ENCODE results near the gene TRDN. TPM values are rescaled to one million over a fixed set of nuclear protein-coding genes. Genes with fewer than 3 reads are reported as not detected.

The TRDN gene
- total RNA-seq, 1 donor: not detected

- Histone ChIP-seq H3K4me3 (ENCODE audit: insufficient read depth, low read length) (no peak overlapping the region), H4K20me1 (ENCODE audit: insufficient read depth, low read length) (no peaks in the 10 kb centered on the region), H3K4me1 (ENCODE audit: insufficient read depth, low read length) (no peaks in the 10 kb centered on the region), H3K79me2 (ENCODE audit: insufficient read depth, low read length) (no peaks in the 10 kb centered on the region), H2AFZ (ENCODE audit: low read length) (no peak overlapping the region), H3K36me3 (ENCODE audit: insufficient read depth, low read length) (no peaks in the 10 kb centered on the region), H3K4me2 (ENCODE audit: insufficient read depth, low read length) (no peak overlapping the region), H3K27me3 (ENCODE audit: insufficient read depth, low read length) (no peaks in the 10 kb centered on the region), H3K9me3 (ENCODE audit: low read depth, low read length) (no peaks in the 10 kb centered on the region), H3K27ac (ENCODE audit: low read depth, low read length) (no peak overlapping the region)
- no peak for DNase-seq (ENCODE audit: insufficient read length, low spot score, missing footprints)
- TF ChIP-seq CTCF (IDR thresholded peaks at IDR 0.05; ENCODE audit: extremely low read depth, low read depth, low read length): no peak
Observed at GRCh38 chr6:123668965-123669591, 32.3 kb upstream of the TRDN start.

- H2AFZ ChIP-seq (ENCODE audit: low read length): no peak overlapping the region
- TF ChIP-seq CTCF (IDR thresholded peaks at IDR 0.05; ENCODE audit: extremely low read depth, low read depth, low read length): no peak
- no peak overlapping the region for H3K4me3 ChIP-seq (ENCODE audit: insufficient read depth, low read length)
Observed at GRCh38 chr6:123668063-123668462, 31.3 kb upstream of the TRDN start.

GRCh38 chr6:123663436-123663835 is 26.7 kb upstream of the TRDN start:
- Histone ChIP-seq H4K20me1 (ENCODE audit: insufficient read depth, low read length) (no peaks in the 10 kb centered on the region), H2AFZ (ENCODE audit: low read length) (no peak overlapping the region), H3K79me2 (ENCODE audit: insufficient read depth, low read length) (no peaks in the 10 kb centered on the region), H3K4me3 (ENCODE audit: insufficient read depth, low read length) (no peak overlapping the region), H3K9me3 (ENCODE audit: low read depth, low read length) (no peaks in the 10 kb centered on the region), H3K4me2 (ENCODE audit: insufficient read depth, low read length) (no peak overlapping the region), H3K36me3 (ENCODE audit: insufficient read depth, low read length) (no peaks in the 10 kb centered on the region), H3K27me3 (ENCODE audit: insufficient read depth, low read length) (no peaks in the 10 kb centered on the region), H3K27ac (ENCODE audit: low read depth, low read length) (no peak overlapping the region), H3K4me1 (ENCODE audit: insufficient read depth, low read length) (no peaks in the 10 kb centered on the region)
- DNase-seq (ENCODE audit: insufficient read length, low spot score, missing footprints): no peak
- TF ChIP-seq CTCF (IDR thresholded peaks at IDR 0.05; ENCODE audit: extremely low read depth, low read depth, low read length): no peak

More at GRCh38 chr6:123668063-123668462, 31.3 kb upstream of the TRDN start:
- no peaks in the 10 kb centered on the region for H3K9me3 ChIP-seq (ENCODE audit: low read depth, low read length)
- no peaks in the 10 kb centered on the region for H3K27me3 ChIP-seq (ENCODE audit: insufficient read depth, low read length)
- H3K79me2 ChIP-seq (ENCODE audit: insufficient read depth, low read length): no peaks in the 10 kb centered on the region
- DNase-seq (ENCODE audit: insufficient read length, low spot score, missing footprints): no peak
- no peak overlapping the region for H3K4me2 ChIP-seq (ENCODE audit: insufficient read depth, low read length)
- no peaks in the 10 kb centered on the region for H3K4me1 ChIP-seq (ENCODE audit: insufficient read depth, low read length)
- H4K20me1 ChIP-seq (ENCODE audit: insufficient read depth, low read length): no peaks in the 10 kb centered on the region
- no peaks in the 10 kb centered on the region for H3K36me3 ChIP-seq (ENCODE audit: insufficient read depth, low read length)
- H3K27ac ChIP-seq (ENCODE audit: low read depth, low read length): no peak overlapping the region

GRCh38 chr6:123662757-123663156 is 26.0 kb upstream of the TRDN start:
- H3K27ac ChIP-seq (ENCODE audit: low read depth, low read length): no peak overlapping the region
- H3K27me3 ChIP-seq (ENCODE audit: insufficient read depth, low read length): no peaks in the 10 kb centered on the region
- no peaks in the 10 kb centered on the region for H3K9me3 ChIP-seq (ENCODE audit: low read depth, low read length)
- H2AFZ ChIP-seq (ENCODE audit: low read length): no peak overlapping the region
- H3K4me1 ChIP-seq (ENCODE audit: insufficient read depth, low read length): no peaks in the 10 kb centered on the region
- H3K36me3 ChIP-seq (ENCODE audit: insufficient read depth, low read length): no peaks in the 10 kb centered on the region
- H3K4me2 ChIP-seq (ENCODE audit: insufficient read depth, low read length): no peak overlapping the region
- no peak for DNase-seq (ENCODE audit: insufficient read length, low spot score, missing footprints)
- H3K4me3 ChIP-seq (ENCODE audit: insufficient read depth, low read length): no peak overlapping the region
- H4K20me1 ChIP-seq (ENCODE audit: insufficient read depth, low read length): no peaks in the 10 kb centered on the region
- H3K79me2 ChIP-seq (ENCODE audit: insufficient read depth, low read length): no peaks in the 10 kb centered on the region
- TF ChIP-seq CTCF (IDR thresholded peaks at IDR 0.05; ENCODE audit: extremely low read depth, low read depth, low read length): no peak
